Spinal cord (tissue), 10 donors: ENCODE data around the gene FAM161B. TPM values are rescaled to one million over a fixed set of nuclear protein-coding genes. Genes with fewer than 3 reads are reported as not detected.
"Not testable (repeated sequence)": the region's sequence is repeated elsewhere in the genome, so short reads cannot be mapped to it uniquely, and the experiment has no call there.

Source experiments
- DNase-seq, 6 donors: peaks; one replicate each; pipeline versions ENCODE4 v3.0.0 to v3.0.0-alpha.2; 2013 to 2015; ENCODE audit warnings: low spot score in 6 of 6, low read depth in 4 of 6
- H3K27ac ChIP-seq: one replicate; pipeline ENCODE4 v1.5.1; 2013; ENCODE audit warnings: low read depth, low read length, control low read depth
- H3K27me3 ChIP-seq: one replicate; pipeline ENCODE4 v1.6.1; 2013; ENCODE audit warnings: low read length; ENCODE audit not compliant: control insufficient read depth, insufficient read depth
- H3K36me3 ChIP-seq: one replicate; pipeline ENCODE4 v1.6.1; 2013; ENCODE audit warnings: low read length; ENCODE audit not compliant: control insufficient read depth, insufficient read depth
- H3K4me1 ChIP-seq: one replicate; pipeline ENCODE4 v1.6.1; 2013; ENCODE audit warnings: low read length; ENCODE audit not compliant: control insufficient read depth, insufficient read depth
- H3K4me3 ChIP-seq: one replicate; pipeline ENCODE4 v1.5.1; 2013; ENCODE audit warnings: low read depth, low read length, control low read depth
- H3K9me3 ChIP-seq: one replicate; pipeline ENCODE4 v1.6.1; 2013; ENCODE audit warnings: low read length; ENCODE audit not compliant: control insufficient read depth, insufficient read depth
- WGBS: methylation state at CpG from one replicate; pipeline ENCODE4 v1.1.5; 2013; ENCODE audit warnings: missing lambda C conversion rate; ENCODE audit not compliant: insufficient coverage; 5-methylcytosine and 5-hydroxymethylcytosine counted together
- polyA plus RNA-seq, 2 donors: library from polyadenylated mRNA; unstranded; fragments of 120-200 nt; gene quantifications; one replicate each; pipeline ENCODE4 v1.2.1, GENCODE V29; 2013; ENCODE audit not compliant: insufficient read length in 2 of 2
- total RNA-seq, 2 donors: library from RNA; depleted of rRNA in 1 of 2; stranded (reverse); fragments of 120-200 nt in 1 of 2; fragments of >200 nt in 1 of 2; gene quantifications; one replicate each; pipeline versions ENCODE4 v1.2.3 to v1.2.4, GENCODE V29; 2013 to 2014
- donor health status: healthy.

Gene FAM161B
- total and polyA plus RNA-seq, 4 donors = 13.8 to 26.1 (median 19.3) TPM

DNA sequence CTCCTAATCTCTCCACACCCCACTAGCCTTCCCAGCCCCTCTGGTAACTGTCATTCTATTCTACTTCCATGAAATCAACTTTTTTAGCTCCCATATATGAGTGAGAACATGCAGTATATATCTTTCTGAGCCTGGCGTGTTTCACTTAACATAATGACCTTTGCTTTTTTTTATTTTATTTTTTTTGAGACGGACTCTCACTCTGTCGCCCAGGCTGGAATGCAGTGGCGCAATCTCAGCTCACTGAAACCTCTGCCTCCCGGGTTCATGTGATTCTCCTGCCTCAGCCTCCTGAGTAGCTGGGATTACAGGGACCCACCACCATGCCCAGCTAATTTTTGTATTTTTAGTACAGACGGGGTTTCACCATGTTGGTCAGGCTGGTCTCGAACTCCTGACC lies 38.8 kb upstream of the FAM161B start:
- H3K27me3 ChIP-seq, H3K36me3 ChIP-seq, H3K4me1 ChIP-seq, H3K27ac ChIP-seq, H3K9me3 ChIP-seq, H3K4me3 ChIP-seq, DNase-seq: not testable (repeated sequence)
- WGBS = 93% methylated on average over 3 of the region's 7 CpGs

DNA sequence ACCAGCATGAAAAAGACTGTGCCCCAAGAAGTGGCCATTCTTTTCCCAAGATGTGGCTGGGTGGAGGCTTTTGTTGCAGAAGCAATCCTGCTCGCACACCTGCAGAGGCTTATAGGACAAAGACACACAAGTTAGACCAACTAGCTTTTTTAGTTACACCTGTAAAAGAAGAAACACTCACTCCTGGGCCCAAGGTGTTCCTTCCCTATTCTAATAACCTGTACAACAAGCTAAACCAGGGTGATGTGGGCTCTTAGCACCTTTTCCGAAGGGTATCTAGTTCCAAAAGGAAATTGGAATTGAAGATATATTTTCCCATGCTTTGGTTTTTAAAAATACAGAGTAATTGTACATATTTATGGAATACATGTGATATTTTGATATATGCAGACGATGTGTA lies 38.2 kb upstream of the FAM161B start:
- H3K36me3 ChIP-seq = no peaks in the 10 kb centered on the region
- H3K27me3 ChIP-seq = no peaks in the 10 kb centered on the region
- H3K4me1 ChIP-seq = no peaks in the 10 kb centered on the region
- H3K4me3 ChIP-seq = no peak overlapping the region
- no peak for DNase-seq
- no peaks in the 10 kb centered on the region for H3K9me3 ChIP-seq
- WGBS = no CpG with 5 or more reads among the region's 3 CpGs
- H3K27ac ChIP-seq = no peak overlapping the region

- no peak overlapping the region for H3K27ac ChIP-seq
- no peak overlapping the region for H3K4me3 ChIP-seq
- no peaks in the 10 kb centered on the region for H3K27me3 ChIP-seq
- 76% methylated on average over 2 of the region's 4 CpGs for WGBS
- no peaks in the 10 kb centered on the region for H3K4me1 ChIP-seq
- no peaks in the 10 kb centered on the region for H3K9me3 ChIP-seq
- no peak for DNase-seq
- H3K36me3 ChIP-seq = peaks cover 6% of the 10 kb centered on the region
Observed at GRCh38 chr14:73977896-73978295, 28.0 kb upstream of the FAM161B start.

GRCh38 chr14:73976125-73976524 lies 26.2 kb upstream of the FAM161B start:
- 86% methylated on average over 5 of the region's 6 CpGs for WGBS

GRCh38 chr14:73973497-73973896 lies 23.6 kb upstream of the FAM161B start:
- H3K9me3 ChIP-seq = no peaks in the 10 kb centered on the region
- no peaks in the 10 kb centered on the region for H3K27me3 ChIP-seq
- peak in 1 of 6 donors; percentile 26 for DNase-seq
- no peak overlapping the region for H3K4me3 ChIP-seq
- H3K27ac ChIP-seq = no peak overlapping the region
- peaks cover 12% of the 10 kb centered on the region for H3K36me3 ChIP-seq
- 100% methylated on average over 1 of the region's 2 CpGs for WGBS
- H3K4me1 ChIP-seq = no peaks in the 10 kb centered on the region

More at GRCh38 chr14:73976125-73976524, 26.2 kb upstream of the FAM161B start:
- H3K36me3 ChIP-seq = peaks cover 8% of the 10 kb centered on the region
- no peak overlapping the region for H3K27ac ChIP-seq
- H3K27me3 ChIP-seq = no peaks in the 10 kb centered on the region
- H3K4me3 ChIP-seq = no peak overlapping the region
- H3K4me1 ChIP-seq = no peaks in the 10 kb centered on the region
- no peak for DNase-seq
- H3K9me3 ChIP-seq = no peaks in the 10 kb centered on the region

GRCh38 chr14:73968885-73969284 lies 19.0 kb upstream of the FAM161B start:
- no peaks in the 10 kb centered on the region for H3K27me3 ChIP-seq
- H3K36me3 ChIP-seq = peaks cover 7% of the 10 kb centered on the region
- WGBS = 52% methylated on average over 2 of the region's 2 CpGs
- H3K4me1 ChIP-seq = no peaks in the 10 kb centered on the region
- no peak overlapping the region for H3K27ac ChIP-seq
- no peak overlapping the region for H3K4me3 ChIP-seq
- no peak for DNase-seq
- no peaks in the 10 kb centered on the region for H3K9me3 ChIP-seq

- no peak for DNase-seq
- Histone ChIP-seq H3K9me3 (no peaks in the 10 kb centered on the region), H3K27ac (no peak overlapping the region), H3K27me3 (no peaks in the 10 kb centered on the region), H3K36me3 (peaks cover 18% of the 10 kb centered on the region), H3K4me3 (no peak overlapping the region), H3K4me1 (no peaks in the 10 kb centered on the region)
- WGBS = 86% methylated on average over 1 of the region's 4 CpGs
Observed at GRCh38 chr14:73965216-73965615, 15.3 kb upstream of the FAM161B start.

DNA sequence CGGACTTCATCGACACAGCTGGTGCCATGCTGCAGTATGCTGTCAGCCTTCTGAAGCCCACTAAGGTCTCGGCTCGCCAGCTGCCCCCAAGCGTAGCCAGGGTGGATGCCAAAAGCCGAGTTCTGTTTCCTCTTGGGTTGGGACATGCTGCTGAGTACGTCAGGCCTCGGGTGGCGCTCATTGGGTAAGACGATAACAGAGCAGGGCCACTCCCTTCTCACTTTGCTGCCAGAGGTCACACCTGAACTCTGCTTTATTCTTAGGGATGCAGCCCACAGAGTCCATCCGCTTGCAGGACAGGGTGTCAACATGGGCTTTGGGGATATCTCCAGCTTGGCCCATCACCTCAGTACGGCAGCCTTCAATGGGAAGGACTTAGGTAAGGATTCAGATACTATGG lies 11.3 kb upstream of the FAM161B start:
- DNase-seq = no peak
- peaks cover 43% of the 10 kb centered on the region for H3K36me3 ChIP-seq
- no peak overlapping the region for H3K27ac ChIP-seq
- H3K4me3 ChIP-seq = no peak overlapping the region
- H3K27me3 ChIP-seq = no peaks in the 10 kb centered on the region
- H3K9me3 ChIP-seq = no peaks in the 10 kb centered on the region
- WGBS = 95% methylated on average over 12 of the region's 12 CpGs
- no peaks in the 10 kb centered on the region for H3K4me1 ChIP-seq

GRCh38 chr14:73958591-73958990 lies 8.7 kb upstream of the FAM161B start:
- H3K27ac ChIP-seq = no peak overlapping the region
- no peak for DNase-seq
- H3K4me1 ChIP-seq = no peaks in the 10 kb centered on the region
- peaks cover 61% of the 10 kb centered on the region for H3K36me3 ChIP-seq
- H3K27me3 ChIP-seq = no peaks in the 10 kb centered on the region
- no peak overlapping the region for H3K4me3 ChIP-seq
- H3K9me3 ChIP-seq = no peaks in the 10 kb centered on the region

- WGBS = 92% methylated on average over 2 of the region's 5 CpGs
- H3K4me1 ChIP-seq = peaks cover 6% of the 10 kb centered on the region
- DNase-seq = no peak
- H3K27me3 ChIP-seq = no peaks in the 10 kb centered on the region
- no peaks in the 10 kb centered on the region for H3K9me3 ChIP-seq
- no peak overlapping the region for H3K27ac ChIP-seq
- H3K4me3 ChIP-seq = no peak overlapping the region
- H3K36me3 ChIP-seq = peaks cover 54% of the 10 kb centered on the region
Observed at GRCh38 chr14:73955674-73956073, 5.8 kb upstream of the FAM161B start.
